Astrocyte of the spinal cord (primary cell): ENCODE data around the gene SPDYE2.
"Not testable (repeated sequence)": the region's sequence is repeated elsewhere in the genome, so short reads cannot be mapped to it uniquely, and the experiment has no call there.

Experiments used
- DNase-seq: peaks from one replicate; pipeline ENCODE4 v3.0.0; 2011; ENCODE audit warnings: low read depth, low spot score
- H3K4me3 ChIP-seq: 2 replicates; pipeline ENCODE4 v1.5.1; 2011; ENCODE audit warnings: low read depth, mild to moderate bottlenecking, low read length, moderate library complexity
- in situ Hi-C: cut with HindIII; loops from 2 replicates; pipeline ENCODE4 v1.10.0; 2017; ENCODE audit warnings: low sequenced_read_pairs

SPDYE2 gene

GRCh38 chr7:102527822-102528793 lies 22.9 kb upstream of the SPDYE2 start:
- DNase-seq, in situ Hi-C loops, H3K4me3 ChIP-seq: not testable (repeated sequence)

GRCh38 chr7:102531583-102531982 lies 19.4 kb upstream of the SPDYE2 start:
- in situ Hi-C loops, DNase-seq, H3K4me3 ChIP-seq: not testable (repeated sequence)

- H3K4me3 ChIP-seq, in situ Hi-C loops, DNase-seq: not testable (repeated sequence)
Observed at GRCh38 chr7:102532127-102532526, 18.9 kb upstream of the SPDYE2 start.

- DNase-seq, H3K4me3 ChIP-seq, in situ Hi-C loops: not testable (repeated sequence)
Observed at GRCh38 chr7:102535062-102535615, 15.9 kb upstream of the SPDYE2 start.

GRCh38 chr7:102540604-102541003 lies 10.4 kb upstream of the SPDYE2 start:
- in situ Hi-C loops, DNase-seq, H3K4me3 ChIP-seq: not testable (repeated sequence)

GRCh38 chr7:102542083-102542482 lies 8.9 kb upstream of the SPDYE2 start:
- in situ Hi-C loops, DNase-seq, H3K4me3 ChIP-seq: not testable (repeated sequence)

- in situ Hi-C loops, result not testable (repeated sequence)
Observed at GRCh38 chr7:102542771-102543170, 8.3 kb upstream of the SPDYE2 start.

GRCh38 chr7:102543596-102543995 lies 7.4 kb upstream of the SPDYE2 start, which contains the start of gene UPK3BL2:
Gene UPK3BL2, minus strand, starts transcription at chr7:102543696. Its CDS starts 60 bp downstream, at chr7:102543636.
- H3K4me3 ChIP-seq, in situ Hi-C loops: not testable (repeated sequence)

More at GRCh38 chr7:102542771-102543170, 8.3 kb upstream of the SPDYE2 start:
- H3K4me3 ChIP-seq, DNase-seq: not testable (repeated sequence)

GRCh38 chr7:102544372-102544771 lies 6.7 kb upstream of the SPDYE2 start:
- DNase-seq, in situ Hi-C loops, H3K4me3 ChIP-seq: not testable (repeated sequence)

More at GRCh38 chr7:102543596-102543995, 7.4 kb upstream of the SPDYE2 start, which contains the start of gene UPK3BL2:
- DNase-seq, result not testable (repeated sequence)

GRCh38 chr7:102545288-102545687 lies 5.7 kb upstream of the SPDYE2 start:
- DNase-seq, in situ Hi-C loops, H3K4me3 ChIP-seq: not testable (repeated sequence)

GRCh38 chr7:102546353-102546752 lies 4.7 kb upstream of the SPDYE2 start:
- DNase-seq, H3K4me3 ChIP-seq, in situ Hi-C loops: not testable (repeated sequence)

- H3K4me3 ChIP-seq, DNase-seq, in situ Hi-C loops: not testable (repeated sequence)
Observed at GRCh38 chr7:102568620-102569019, 17.6 kb downstream of the SPDYE2 start.
